ENCODE measurements around the gene PGF.

PGF gene

DNA sequence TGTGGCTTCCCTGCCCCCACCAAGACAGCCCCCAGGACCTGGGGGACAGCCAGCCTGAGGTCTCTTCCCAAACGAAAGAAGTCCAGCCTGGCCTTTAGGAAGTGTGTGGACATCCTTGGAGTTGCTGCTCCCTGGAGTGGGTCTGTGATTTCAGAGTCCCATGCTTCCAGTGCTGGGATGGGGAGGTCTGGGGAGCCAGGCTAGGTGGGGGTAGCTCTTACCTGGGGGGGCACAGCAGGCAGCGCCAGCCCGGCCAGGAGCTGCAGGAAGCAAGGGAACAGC, 509 bp downstream of the PGF start:
- no peak for DNase-seq

DNA sequence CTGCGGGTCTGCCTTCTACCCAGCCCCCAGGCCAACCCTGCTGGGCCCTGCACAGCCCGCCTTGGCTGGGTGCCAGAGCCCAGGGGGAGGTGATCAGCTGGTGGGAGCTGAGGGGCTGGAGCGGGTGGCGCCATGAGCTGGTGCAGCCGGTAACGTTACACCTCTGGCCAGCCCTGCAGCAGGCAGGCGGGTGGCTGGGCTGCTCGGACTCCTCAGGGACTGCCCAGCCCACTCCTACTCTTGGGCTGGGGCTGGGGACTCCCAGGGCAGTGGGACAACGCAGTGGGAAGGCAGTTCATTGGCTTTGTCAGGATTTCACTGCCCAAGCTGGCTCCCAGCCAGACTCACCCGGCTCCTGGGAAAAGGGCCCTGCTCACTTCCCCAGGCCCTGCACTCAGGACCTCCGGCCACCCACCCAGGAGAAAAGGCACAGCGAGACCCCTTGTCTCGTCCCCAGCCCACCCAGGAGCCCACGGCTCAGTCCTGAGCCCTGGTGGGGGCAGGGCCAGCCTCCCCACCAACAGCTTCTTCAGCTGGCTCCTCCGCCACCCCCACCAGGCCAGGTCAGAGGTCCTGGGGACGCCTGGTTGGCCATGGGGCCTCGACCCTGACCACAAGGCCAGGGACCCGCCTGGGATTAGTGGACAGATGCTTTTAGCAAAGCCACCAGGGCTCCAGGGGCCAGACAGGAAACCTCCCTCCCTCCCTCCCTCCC, 1.0 kb downstream of the PGF start:
- no peak for DNase-seq

DNA sequence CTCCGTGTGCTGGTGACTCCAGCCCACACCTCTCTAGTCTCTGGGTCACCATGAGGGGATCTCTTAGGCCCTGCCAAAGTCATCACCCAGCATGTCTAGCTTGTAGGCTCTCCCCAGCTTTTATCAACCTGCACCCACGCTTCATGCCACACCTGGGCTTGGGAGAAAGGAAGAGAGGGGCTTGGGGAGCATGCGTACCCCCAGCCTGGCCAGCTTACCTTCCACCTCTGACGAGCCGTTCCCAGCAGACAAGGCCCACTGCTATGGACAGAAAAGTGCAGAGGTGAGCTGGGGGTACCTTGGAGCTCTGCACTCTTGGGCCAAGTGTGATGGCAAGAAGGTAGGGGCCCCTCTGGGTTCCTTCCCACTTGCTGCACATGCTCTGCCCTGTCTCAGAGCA, 1.7 kb downstream of the PGF start:
- no peak for DNase-seq

DNA sequence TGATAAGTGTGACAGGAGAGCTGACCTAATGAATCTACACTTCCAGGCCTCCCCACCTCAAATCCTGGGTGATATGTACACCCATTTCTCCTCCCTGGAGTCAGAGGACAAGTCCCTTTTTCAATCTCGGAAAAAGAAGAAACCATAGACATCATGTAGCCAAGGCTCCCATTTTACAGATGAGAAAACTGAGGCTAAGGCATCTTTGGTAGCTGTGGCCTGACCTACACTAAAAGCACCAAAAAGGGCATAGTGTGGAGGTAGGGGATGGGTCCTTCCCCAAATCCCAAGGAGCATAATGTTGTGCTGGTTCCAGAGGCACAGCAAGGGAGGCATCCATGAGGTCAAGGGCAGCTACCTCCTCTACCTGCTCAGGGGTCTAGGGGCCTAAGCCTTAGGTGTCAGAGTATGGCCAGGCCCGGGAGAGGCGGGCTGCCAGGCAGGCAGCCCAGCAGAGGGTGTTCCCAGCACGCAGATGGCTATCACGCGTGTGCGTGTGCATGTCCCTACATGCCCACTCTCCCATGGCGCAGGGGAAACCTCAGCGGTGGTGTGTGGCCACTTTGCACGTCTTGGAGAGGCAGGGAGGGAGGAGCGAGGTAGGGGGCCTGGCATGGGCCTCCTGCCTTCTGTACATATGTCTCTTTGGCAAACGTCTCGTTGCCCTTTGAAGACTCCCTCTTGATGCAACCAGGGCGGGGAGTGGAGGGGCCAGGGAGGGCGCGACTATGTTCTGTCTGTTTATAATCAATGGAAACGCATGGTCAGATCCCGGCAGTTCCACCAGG, 2.5 kb downstream of the PGF start:
- DNase-seq, result no peak

DNA sequence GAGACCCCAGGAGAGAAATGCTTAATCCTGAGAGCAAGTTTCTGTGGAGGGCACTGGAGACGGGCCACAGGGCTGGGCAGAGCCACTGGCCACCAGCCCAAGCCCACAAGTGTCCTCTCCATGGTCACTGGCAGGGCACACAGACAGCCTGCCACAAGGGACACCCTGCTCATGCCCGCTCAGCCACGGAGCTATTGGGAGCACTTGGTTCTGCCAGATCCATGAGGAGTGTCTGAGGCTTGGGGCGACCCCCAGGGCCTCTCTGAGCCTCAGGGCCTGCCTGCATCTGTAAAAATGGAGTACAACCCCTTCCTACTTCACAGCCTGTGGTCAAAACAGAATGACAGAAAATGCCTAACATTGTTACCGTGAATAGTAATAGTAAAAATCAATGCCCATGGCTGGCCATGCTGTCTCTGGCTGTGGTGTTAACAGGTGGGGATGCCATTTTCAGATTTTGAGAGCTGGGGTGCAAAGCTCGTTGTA, 3.2 kb downstream of the PGF start:
- DNase-seq, result no peak

DNA sequence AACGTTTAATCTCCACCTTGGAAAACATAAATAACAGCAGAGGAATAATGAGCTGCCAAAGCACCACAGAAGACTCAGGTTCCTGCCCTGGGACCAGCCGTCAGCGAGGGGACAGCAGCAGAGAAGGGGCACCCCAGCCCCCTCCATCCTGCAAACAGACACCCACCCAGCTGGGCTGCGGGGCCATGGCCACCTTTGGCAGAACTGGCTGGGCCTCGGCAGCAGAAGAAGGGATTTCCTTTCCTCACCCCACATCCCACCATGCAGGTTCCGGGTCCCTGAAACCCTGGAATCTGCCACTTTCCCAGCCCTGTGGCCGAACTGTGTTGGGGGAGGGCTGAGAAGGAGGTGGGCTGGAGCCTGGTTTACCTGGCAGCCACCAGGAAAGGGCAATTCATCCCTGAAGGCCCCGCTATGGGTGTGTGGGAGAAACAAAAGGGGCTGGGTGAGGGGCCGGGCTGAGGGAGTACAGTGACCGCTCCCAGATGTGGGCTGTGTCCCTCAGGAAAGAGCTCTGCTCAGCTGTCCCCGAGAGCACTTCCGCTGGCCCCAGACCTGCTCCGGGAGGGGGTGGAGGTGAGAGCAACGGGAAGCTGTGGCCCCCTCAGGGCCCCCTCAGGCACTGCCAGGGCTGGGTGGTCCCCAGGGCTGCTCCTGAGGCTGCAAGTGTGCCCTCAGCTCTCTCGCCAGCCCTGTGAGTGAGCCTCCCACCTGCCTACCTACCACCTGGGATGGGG, 3.8 kb downstream of the PGF start:
- DNase-seq, result no peak

DNA sequence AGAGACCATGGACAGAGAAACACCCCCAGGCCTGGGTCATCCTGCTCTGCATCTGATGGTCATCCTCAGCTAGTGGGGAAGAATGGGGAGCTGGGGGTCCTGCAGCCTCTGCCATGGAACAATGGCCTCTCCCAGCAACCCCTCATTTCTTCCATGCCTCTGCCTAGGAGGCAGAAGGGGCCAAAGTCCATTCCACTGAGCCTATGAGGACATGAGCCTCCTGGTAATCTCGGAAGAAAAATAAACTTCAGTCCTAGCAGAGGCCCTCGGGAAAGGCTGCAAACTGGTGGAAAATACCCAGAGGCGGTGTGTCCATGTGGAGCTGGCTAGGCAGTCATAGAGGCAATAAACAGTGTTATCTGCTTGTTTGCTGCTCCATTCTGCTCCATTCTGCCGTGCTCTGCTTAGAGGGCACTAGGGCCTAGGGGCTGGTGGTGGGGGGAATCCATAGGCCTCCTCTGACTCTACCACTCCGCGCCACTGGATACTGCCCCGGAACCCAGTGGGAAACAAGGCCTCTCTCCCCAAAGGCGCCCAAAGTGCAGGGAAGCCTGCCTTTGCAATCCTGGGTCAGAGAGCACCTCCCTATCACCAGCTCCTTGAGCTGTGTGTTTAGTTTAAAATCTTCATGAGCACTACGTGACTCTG, 4.5 kb downstream of the PGF start:
- DNase-seq, result no peak

DNA sequence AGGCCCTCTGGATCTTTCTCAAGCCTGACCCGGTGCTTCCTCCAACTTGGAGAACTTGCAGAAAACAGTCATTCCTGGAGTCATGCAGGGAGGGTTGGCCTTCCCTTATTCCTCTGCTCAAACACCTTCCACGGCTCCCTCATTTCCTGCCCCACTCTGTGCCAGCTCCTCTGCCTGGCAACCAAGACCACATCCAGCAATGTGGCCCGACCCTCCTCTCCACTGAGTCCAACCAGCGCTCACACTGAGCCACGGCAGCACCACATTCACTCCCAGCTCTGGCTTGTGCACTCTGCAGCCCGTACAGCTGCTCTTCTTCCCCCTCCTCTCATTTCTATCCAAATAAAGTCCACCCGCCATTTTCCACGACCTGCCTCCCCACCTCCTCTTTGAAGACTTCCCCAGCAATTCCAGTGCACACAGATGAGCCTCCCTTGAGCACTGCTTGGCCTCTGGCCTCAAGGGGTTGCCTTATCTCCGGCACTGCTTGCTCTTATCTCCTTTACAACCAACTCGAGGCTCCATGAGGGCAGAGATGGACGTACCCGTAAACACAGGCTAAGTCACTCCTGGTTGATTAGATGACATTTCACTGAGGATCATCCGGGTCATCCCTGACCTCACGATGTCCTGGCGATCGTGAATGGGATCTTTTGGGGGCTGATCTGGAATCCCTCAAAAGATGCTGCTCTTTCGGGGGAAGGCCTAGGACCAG, 5.4 kb downstream of the PGF start:
- DNase-seq, result no peak

DNA sequence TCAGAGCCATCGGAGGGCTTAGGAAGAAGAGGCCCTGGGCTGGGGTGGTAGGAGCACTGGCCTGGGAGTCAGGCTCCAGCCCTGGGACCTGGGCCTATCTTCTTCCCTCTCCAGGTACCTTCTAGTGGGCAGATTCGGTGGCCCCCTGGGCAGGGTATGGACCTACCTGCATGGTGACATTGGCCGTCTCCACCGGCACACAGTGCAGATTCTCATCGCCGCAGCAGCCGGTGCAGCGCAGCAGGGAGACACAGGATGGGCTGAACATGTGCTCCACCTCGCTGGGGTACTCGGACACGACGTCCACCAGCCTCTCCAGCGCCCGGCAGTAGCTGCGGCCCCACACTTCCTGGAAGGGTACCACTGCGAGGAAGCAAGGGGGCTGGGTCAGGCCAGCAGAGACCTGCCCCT, 6.2 kb downstream of the PGF start:
- no peak for DNase-seq

DNA sequence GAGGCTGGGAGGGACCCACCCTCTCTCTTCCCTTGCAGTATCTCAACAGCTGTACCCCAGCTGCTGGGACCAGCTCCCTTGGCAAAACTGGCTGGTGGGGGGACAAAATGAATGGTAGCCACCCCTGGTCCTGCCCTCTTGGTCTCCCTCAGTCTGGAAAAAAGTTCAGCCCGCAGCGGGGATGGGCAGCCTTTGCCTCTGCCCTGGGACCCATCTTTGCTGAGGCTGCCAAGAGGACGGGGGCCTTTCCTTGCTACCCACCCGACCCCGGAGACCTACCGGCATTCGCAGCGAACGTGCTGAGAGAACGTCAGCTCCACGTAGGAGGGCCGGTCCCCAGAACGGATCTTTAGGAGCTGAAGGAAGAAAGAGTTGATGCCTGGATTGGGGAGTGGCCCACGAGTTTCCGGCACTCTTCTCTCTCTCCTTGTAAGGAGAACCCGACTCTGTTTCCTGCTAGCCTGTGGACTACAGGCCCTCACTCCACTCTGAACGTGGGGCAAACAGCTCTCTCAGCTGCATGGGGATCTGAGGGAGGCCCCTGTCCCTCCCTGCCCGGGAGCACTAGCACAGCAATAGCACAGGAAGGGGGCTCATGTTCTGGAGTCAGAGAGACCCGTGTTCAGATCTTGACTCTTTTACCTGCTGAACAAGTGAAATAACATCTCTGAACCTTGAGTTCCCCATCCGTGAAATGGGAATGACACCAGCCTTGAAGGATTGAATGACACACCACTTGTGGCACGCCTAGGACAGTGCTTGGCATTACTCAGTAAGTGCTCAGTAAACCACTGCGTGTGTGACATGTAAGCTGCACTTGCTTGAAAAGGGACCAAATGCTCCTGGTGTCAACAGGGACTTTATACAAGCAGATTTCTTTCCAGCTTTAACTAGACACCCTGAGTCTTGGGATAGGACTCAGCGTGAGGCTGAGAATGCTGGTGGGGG, 6.9 kb downstream of the PGF start:
- no peak for DNase-seq

DNA sequence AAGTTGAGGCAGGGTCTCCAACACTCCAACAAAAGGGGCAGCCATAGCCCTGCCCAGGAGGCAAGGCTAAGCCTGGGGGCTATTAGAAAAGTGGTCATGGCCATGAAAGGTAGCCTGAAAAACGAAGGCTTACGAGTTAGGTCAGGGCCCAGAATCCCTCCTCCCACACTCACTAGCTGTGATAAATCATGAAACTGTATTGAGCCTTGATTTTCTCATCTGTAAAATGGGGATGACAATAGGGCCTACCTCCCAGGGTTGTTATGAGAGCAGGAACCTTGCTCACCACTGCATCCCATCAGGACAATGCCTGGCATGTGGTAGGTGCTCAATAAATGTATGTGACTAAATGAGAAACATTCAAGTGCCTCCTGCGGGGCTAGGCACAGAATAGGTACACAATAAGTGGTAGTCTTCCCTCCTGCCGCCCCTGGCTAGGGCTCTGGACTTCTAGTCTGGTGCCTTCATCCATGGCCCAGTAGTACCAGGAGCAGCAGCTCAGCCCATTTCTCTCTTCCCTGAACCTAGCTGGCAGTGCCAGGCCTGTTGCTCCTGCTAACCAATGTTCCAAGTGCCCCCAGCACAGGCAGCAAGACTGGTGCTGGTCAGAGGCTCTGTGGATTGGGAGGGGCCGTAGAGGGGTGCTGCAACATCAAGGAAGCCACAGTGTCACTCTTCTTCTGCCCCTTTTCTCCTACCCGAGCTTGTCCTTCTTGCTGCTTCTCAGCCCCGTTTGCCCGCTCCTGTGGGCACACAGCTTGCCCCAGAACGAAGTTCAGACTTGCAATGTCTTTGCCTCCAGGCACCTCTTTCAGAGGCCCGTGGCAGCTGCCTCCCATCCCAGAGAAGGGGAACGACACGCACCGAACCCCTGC, 7.8 kb downstream of the PGF start:
- DNase-seq, result no peak

DNA sequence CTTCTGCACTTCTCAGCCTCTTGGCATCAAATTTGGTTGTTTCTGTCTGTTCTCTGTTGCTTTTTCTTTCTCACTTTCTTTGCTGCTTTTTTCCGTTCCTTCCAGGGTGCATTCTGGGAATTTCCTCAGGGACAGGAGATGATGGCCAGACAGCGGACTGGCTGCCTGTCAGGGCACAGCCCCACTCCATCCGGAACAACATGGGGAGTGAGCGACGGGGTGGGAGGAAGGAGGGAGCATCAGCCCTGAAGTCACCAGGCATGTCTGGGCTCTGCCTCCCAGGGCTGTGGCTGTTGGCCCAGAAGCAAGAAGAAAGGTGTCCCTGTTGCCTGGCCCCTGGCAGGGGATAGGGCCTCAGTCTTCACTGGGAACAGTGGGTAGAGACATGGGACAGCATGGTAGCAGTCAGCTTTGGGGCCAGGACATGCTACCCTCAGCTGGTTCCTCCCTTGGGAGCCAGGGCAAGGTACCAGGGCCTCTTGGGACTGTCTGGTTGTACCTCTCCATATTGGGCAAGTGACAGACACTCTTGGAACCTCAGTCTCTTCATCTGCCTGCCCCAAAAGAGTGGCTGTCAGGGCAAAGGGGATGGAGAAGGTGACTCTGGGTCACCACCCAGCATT, 8.6 kb downstream of the PGF start:
- no peak for DNase-seq

DNA sequence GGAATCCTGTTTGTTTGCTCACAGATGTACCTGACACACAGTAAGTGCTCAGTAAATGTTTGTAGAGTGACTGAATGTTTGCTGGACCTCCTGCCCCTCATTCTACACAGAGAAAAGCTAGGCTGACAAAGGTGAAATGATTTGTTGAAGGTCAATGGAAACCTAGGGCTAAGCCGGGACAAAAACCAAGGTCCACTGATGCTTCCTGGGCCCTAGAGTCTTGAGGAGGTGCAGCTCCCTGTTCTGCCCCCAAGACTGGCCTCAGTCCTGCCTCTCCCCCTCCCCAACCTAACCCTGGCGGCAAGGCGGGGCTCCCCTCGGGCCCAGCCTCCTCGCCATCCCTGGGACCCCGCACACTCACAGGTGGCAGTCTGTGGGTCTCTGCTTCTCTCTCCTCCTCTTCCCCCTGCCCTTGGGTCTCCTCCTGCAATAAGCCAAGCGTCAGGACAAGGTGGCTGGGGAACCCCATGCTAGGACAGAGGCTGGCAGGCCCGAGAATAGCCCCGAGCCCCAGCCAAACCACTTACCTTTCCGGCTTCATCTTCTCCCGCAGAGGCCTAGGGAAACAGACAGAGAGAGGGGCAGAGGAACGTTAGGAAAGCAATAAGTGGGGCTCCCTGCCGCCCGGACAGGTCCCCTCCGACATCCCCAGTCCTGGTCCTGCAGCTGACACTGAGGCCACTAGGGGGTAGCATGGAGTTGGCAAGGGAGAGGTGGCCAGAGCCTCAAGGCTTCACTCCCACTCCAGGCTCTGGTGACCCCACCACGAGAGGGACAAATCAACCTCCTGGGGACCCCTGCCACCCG, 9.3 kb downstream of the PGF start:
- peak; percentile 46 for DNase-seq

DNA sequence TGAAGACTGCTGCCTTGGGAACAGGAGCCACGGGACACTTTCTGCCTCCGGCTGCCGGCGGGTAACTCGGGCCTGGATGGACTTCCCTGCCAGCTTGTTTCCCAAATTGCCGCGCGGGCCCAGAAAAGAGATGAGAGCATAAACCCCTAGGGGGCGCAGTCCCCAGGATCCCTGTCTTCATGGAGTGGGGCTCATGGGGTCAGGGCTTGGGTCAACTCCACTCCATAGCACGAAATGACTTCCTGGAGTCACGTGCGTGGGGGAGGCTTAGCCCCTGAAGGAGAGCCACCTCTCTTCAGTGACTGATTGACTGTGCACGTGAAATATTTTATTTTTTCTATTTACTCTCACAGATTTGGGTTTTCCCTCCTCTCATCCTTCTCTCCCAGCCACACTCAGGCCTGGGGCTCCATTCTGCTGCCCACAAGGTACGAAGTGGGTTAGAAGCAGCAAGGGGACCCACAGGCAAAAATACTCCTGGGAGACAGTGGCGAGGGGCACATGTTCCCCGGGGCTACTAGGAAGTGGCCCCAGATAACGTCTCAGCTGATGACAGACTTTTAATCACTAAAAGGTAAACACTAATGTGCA, 10.0 kb downstream of the PGF start:
- DNase-seq, result peak; percentile 22

DNA sequence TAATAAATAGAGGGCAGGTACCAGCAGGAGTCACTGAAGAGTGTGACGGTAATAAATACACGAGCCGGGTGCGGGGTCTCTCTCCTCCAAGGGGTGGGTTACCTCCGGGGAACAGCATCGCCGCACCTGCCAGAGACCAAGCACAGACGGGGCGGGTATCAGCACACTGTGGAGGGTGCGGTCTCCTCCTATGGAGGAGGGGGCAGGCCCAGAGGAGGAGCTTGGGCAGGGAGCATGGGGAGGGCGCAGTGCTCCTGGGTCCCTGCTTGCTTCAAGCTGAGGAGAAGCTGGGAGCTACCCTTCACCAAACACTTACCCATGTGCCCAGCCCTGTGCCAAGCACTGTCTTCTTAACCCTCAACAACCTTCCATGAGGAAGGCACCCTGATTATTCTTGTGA, 12.8 kb downstream of the PGF start:
- no peak for DNase-seq

DNA sequence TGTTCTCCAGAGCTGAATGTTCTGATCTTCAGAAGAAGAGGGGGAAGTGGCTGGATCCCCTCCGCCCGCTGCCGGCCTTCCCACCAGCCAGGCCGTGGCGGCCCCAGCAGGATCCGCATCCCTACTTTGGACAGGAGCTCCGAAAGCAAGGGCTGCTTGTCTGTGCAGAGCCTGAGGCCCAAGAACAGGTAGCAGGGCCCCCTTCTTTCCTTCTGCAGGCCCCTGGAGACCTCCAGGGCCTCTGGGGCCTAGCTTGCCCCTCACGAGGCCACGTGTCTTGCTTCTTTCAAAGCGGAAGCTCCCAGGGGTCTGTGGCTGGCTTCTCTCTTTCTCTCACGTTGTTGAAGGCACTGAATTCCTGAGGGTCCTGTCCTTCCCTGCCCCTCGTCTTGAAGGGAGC, 13.2 kb downstream of the PGF start:
- DNase-seq, result no peak

DNA sequence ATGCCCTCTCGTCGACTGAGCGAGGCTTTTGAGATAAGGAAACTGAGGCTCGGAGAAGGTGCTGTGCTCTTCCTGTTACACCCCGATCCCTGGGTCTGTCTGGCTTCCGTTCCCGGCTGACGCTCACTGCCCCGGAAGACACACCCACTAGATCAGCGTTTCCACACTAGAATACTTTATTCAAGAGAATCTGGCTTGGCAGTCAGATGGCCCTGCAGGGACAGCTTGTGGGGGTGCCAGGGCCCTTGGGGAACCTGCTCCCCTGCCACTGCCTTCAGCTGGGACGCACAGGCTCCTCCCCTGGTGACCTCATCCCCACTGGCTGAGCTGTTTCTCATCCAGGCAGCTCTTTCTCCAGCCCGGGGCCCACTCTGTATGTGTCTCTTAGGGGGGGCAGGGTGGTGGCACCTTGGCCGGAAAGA, 13.7 kb downstream of the PGF start:
- DNase-seq, result peak; percentile 76

DNA sequence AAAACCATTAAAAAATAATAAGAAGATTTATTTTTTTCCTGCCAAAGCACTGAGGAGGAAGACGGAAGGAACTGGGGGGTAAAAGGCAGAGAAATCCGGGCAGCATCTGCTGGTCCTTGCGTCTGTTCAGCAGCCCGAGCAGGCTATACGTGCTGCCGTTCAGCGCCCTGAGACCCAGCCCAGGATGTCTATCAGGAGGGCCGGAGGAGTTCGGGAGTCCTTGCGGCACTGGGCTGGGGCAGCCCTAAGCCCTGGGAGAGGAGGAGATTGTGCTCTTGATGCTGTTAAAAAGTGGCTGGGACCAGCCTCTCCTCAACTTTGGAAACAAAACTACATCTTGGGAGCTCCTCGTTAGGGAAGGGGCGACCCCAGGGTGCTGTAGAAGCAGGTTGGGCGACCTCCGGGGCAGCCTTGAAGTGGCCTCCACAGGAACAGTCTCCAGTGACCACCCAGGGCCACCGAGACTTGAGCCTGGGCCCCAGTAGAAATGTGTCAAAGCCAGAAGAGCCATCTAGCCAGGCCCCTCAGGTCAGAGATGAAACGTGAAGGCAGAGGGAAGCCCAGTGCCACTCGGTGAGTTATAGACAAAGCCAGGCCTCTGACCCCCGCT, 14.3 kb downstream of the PGF start:
- no peak for DNase-seq

Measured in MV-4-11 (cell line).